Kidney tubule cell (primary cell): Measurements from ENCODE around the gene TSPAN2.
A peak's percentile ranks its signal among the peaks of the same experiment; 100 is the strongest.

Experiments used
- DNase-seq: peaks from one replicate; pipeline ENCODE4 v3.0.0-alpha.2; 2018; ENCODE audit warnings: low spot score

The TSPAN2 gene

DNA sequence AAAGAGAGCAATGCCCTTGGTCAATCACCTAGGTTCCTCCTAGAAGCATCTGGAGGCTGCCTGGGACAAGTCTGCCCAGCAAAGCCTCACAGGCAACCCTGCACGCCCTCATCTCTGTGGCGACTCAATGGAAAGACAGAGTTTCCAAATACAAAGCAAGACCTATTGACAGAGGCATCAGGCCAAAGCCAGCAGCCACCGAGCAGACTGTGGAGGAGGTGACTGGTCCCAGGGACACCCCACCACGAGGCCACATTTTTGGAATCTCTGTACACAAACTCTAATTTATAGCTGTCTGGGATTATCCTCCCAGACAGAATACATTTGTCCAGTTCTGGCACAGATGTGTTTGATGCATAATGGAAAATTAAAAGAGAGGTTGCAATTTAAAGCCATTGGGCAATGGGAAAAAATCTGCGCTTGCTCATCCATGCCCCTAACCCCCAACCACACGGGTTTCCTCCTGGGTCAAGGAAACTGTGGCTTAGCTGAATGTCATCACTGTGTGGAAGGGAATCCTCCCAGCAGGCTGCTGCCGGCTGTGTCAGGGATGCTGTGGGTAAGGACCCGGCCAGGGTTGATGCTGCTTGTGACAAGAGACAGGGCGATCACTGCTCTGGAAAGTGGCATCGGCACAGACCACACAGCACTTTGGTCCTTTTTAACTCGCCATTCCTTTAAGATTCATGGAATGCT, 14.3 kb downstream of the TSPAN2 start:
- no peak for DNase-seq

DNA sequence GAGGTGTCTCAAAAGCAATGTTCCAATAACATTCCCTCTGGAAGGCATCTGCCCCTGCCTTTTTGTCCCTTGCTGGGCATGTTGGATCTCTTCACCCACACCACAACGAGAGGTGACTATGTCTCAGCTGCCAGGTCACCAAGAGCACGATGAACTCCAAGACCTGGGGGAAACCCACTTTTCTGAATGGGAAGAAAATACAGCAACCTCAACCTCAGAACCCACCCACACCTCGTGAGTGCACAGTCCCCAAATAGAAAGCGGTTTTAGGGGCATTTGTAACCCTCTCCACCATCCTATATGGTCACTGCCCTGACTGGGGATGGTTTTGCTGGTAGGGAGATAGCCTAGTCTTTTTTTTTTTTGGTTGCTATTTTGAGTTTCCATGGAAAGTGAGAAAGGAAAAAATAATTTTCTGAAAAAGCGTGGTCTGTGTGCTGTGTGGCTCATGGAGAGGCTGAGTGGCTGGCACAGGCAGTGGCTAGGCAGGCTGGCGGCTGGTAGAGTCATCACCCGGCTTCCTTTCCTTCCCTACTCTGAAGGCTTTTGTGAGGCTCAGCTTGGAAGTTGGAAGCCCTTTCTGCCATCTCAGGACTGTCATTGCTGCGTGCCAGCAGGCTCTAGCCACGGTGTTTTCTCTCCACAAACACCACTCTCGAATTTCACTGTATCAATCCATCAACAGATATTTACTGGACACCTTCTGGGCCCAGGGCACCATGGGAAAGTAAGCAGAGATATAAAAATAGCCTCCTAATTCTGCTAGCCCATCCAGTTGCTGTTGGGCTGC, 15.8 kb downstream of the TSPAN2 start:
- no peak for DNase-seq

DNA sequence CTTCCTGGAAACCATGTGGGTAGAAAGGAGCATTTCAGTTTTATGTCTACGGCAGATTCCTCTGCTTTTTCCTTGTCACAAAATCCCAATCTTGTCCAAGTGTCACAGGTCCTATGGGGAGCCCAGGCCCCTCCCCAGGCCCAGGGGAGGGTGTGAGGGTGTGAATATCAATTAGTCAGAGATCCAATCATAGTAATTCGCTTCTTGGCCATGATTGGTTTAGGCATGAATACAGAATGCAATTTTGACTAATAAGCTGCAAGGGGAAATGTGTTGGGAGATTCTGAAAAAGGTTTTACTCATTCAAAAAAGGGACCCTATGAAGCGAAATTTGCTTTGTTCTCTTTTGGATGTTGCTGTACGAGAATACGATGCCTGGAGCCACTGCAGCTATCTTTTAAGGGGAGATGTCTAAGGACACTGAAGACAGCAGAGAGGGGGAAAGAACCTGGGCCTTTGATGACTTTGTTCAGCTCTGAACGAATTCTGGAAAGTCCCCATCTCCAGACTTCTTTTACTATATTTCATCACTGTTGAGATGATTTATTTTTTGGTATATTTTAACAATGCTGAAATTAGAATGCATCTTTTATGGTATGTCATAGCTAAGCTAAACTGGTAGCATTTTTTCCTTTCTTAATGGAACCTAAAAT, 18.2 kb downstream of the TSPAN2 start:
- DNase-seq, result no peak

DNA sequence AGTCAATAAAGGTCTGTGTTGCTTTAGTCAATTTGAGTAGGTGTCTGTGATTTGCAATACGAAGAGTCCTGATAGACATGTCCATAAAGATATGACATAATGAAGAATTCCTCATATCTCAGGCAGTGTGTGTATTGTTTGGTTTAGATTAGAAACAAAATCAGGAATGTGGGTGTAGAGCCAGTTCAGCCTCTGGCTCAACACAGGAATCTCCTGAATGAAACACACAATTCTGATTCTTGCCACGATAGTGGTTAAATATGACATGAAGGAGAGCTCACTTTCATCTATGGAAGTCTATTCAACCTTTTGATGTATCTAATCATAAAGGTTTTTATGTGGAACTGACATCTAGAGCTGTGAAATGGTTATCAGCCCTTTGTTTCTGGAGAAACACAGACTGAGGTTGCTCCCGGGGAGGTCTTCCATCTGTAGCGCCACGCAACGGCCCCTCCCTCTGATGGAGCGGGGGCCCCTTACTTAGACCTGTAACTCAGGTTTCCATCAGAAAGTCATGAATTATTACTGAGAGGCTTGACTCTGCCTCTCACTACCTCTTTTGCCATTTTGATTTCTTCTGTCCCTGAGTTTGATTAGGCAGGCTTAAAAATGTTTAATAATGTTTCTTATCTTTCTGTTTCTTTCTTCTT, 19.5 kb downstream of the TSPAN2 start:
- DNase-seq, result no peak

DNA sequence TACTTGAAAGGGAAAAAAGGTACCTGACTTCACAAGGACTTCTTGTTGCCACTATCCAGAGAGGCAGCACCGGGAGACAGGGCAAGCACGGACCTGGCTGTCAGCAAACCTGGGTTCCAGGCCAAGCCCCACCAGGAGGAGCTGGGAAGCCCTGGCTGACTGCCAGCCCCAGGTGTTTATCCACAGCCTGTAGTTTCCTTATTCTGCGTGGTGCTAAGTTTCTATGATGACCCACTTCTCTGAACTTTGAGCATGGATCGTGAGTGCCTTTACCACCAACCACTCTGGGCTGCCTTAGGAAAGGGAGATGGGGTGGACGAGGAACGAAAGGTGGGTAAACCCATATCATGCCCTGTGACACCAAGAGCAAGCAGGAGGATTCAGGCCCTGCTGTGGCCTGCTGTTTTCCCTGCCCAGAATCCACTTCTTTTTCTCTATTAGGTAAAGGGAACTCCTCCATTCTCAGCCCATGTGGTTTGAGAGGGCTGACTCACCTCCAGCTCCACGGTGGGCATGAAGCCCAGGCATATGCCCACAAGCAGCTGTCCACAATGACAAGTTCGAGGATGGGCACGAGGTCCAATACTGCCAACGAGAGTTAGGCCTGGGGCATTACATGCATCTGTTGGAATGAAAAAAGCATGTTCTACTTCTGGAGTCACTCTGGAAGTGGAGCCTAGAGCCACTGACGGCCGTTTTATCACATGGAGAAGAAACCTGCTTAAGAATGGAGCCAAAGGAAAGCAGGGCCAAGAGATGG, 20.3 kb downstream of the TSPAN2 start:
- peak; percentile 71 for DNase-seq

DNA sequence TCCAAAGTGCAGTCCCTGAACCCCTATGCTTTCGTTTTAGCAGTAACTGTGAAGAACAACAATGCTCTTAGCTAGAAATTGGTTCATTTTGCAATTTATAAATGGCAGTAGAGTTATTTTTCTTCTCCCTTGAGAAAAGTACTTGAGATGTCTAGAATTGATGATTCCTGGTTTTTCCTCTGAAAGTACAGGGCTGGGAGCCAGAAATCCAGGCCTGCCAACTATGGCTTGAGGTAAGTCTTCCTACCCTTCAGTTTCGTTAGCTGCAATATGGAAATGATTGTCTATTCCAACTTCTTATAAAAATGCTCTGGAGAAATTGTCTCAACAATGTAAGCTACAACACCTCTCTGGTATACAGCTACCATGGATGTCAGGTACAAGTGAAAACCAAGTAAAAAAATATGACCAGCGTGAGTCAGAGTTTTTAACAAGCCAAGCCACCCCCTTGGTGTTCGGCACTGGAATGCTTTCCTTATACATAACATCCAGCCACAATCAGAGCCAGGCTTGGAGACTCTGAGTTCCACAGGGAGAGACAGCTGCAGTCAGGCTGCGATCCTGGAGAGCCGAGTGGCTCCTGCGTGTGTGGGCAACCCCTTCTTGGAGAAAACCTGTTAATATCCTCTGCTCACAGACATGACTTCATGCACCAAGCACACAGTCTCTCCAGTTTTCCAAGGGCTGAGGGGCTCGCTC, 22.0 kb downstream of the TSPAN2 start:
- DNase-seq, result no peak

DNA sequence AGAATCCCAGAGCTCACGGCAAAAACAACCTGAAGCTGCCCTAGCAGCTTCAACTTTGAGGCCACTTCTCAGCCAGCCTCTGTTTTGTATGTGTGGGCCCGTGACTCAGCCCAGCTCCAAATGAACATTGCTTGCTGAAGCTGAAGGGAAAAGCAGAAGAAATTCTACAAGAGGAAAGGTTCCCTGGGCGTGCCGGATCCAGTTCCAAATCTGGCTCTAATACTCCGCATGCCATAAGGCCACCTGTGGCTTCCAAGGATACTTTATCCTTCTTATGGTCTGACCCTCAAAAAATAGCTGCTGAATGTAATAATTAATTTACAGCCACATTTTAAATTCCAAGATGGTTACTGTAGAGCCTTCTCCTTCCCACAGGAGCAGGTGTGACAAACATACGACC, 24.3 kb downstream of the TSPAN2 start:
- peak; percentile 38 for DNase-seq

DNA sequence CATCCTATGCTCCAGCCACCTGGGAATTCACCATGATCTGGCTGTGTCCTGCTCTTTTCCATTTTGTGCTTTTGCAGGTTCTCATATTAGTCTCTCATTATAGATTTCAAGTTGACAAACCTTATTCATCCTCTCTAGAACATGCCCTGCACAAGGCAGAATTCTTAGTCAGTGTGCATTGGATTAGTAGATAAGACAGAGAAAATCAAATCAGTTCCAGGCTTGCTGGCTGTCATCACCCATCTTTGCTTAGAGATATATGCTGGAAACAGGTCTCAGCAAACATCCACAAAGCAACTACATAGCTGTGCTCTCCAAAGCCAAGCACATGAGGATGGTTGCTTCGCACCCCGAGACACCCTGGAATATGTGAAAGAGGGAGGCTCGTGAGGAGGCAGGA, 24.8 kb downstream of the TSPAN2 start:
- DNase-seq, result no peak

DNA sequence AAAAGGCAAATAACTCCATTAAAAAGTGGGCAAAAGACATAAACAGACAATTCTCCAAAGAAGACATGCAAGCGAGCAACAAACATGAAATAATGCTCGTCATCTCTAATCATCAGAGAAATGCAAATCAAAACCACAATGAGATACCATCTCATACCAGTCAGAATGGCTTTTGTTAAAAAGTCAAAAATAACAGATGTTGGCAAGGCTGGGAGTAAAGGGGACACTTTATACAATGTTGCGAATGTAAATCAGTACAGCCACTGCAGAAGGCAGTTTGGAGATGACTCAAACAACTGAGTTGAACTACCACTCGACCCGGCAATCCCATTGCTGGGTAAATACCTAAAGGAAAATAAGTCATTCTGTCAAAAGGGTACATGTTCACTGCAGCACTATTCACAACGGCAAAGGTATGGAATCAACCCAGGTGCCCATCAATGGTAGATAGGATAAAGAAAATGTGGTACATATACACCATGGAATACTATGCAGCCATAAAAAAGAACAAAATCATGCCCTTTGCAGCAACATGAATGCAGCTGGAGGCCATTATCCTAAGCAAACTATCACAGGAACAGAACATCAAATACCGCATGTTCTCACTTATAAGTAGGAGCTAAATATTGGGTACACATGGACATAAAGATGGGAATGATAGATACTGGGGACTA, 25.9 kb downstream of the TSPAN2 start:
- DNase-seq, result no peak

DNA sequence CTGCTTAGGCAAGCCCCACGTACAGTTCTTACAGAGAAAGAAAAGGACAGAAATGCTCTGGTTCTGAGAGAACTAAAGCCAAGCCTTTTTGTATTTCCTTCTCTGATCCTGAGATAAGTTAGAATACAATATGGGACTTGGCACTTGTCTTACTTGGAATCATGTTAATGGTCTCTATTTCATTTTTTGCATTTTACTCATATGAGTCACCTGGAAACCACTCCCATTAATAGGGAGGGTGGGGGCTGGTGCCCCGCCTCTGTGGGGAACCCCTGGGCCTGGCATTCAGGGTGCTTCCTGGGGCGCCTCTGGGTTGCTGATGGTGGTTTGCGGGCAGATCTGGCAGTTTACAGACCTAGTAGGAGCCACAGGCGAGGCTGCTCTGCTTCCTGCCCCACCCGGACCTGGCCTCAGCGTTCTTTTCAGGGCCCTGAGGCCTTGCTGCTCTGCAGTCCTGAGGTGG, 26.7 kb downstream of the TSPAN2 start:
- peak; percentile 80 for DNase-seq

DNA sequence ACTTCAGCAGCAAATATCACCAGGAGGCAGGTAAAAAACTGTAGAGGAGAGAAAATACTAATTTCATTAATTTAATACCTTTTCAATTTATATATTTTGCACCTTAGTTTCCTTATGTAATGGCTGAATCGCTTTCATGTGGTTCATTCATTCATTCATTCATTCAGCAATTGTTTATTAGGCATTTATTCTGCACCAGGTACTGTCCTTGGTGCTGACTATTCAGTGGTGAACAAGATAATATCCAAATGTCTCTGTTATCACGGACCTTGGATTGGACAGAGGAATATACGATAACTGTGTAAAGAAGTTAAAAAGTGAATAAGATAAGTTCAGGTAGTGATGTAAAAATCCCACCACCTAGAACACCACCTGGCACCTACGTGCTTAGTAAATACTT, 28.8 kb downstream of the TSPAN2 start:
- no peak for DNase-seq

DNA sequence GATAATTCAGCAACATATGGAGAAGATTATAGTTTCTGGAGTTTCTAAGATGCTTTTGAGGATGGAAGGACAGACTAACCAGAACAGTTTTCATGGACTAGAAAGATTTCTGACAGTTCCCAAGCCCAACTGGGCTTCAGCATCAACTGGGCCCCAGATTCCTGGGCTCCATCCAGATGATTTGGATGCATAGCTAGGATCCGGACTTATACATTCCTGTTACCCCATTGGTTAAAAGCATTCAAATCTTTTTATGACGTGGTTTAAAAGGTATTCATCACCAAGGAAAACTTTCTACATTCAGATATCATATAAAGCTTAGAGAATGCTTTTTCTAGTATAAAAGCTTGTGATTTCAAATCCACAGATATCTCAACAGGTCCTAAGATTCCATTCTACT, 30.0 kb downstream of the TSPAN2 start:
- DNase-seq, result no peak

DNA sequence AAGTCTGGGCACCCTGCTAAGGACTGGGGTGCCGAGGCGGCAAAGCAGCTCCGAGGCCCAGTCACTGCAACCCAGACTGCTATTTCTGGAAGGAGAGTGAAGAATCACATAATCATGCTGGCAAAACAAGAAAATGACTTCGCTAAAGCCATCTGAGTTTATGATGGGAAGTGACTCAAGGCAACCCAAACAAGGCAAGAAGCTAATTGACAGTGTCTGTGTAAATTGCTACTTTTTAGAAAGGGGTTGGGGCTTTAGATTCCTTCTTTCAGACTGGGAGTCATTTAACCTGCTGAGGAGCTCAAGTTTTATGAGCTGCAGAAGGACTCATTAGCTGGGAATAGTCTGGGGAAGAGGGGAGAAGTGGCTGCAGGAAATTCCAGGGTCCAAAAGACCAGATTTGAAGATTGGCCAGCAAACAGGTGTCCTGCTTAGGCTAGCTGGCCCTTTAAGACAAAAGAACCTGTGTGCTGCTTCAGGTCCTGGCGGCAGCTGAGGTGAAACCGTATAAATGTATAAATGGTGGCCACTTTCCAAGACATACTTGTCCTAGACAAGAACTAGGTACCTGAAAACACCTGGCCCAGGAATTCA, 31.5 kb downstream of the TSPAN2 start:
- no peak for DNase-seq

DNA sequence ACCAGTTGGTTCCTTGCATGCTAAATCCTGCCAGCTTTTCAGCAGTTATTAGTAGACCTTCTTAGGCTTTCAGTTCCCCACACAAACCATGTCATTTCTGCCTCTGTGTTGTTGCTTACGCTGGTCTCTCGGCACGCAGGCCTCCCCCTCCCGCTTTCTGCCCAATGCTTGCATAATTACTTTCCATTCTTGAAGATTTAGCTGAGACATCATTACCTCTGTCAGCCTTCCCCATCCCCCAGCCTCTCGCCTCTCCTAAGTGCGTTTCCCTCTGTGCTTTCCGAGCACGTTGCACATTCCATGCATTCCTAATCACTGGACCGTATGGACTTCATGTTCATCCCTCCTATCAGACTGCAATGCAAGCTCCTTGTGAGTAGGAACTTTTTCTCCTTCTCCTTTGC, 32.9 kb downstream of the TSPAN2 start:
- peak; percentile 98 for DNase-seq

DNA sequence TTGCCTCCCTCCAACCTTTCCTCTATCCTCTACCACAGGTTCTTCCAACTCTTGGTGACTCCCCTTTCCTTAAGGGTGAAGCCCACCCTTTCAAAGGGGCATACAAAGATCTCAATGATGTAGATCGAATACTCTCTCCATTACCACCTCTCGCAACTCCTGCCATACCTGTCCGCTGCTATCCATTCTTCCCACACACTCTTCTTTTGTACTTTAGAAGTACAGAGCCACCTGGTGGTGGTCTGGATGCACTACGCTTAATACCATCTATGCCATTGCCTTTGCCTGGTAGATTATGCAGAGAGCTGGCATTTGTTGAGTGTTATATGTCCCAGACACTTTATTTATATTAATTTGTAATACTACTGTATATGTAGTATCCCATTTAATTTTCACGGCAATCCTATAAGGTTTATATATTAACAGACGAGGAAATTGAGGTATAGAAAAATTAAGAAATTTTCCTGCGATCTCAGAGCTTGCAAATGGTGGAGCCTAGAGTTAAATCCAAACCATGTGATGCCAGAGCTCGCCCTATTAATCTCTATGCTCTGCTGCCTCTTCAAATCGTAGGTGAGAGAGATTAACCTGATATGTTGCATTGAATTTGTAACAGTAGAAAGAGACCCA, 36.7 kb downstream of the TSPAN2 start:
- DNase-seq, result peak; percentile 73

DNA sequence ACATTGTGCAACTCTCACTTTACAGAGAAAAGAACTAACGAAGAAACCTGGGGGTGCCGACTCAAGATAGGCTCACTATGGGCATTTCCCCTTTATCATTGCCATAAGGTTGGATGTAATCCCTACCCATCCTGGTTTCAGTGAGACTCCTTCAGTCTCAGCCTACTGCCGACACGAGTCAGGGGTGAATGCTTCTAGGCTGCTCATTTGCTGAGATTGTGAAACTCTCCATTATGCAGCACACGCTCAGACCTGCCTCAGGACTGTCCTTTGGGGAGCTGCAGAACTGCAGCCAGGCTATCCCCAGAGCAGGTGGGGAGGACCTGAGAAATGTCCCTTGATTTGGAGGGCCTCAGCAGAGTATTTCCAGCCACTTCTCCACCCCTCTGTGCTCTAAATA, 37.5 kb downstream of the TSPAN2 start:
- no peak for DNase-seq

DNA sequence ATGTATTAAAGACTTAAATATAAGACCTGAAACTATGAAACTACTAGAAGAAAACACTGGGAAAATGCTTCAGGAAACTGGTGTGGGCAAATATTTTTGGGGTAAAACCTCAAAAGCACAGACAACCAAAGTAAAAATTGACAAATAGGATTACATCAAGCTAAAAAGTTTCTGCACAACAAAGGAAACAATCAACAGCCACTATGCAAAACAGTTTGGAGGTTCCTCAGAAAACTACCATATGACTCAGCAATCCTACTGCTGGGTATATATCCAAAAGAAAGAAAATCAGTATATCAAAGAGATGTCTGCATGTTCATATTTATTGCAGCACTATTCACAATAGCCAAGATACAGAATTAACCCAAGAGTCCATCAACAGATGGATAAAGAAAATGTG, 42.6 kb downstream of the TSPAN2 start:
- no peak for DNase-seq

DNA sequence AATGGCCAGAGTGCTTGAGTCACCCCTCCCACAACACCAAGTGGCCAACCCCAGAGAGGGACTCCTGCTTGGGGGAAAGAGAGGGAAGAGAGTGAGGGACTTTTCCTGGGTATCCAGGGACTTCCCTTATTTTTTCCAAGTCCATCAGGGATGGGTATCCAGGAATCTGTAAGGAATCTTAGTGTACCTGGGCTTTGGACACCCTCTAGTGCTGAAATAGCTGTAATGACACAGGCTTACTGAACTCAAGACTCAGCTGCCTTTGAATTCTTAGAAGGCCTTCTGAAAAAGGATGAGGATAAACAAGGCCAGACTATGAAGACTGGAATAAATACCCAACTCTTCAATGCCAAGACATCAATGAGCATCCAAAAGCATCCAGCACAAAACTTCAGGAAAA, 47.6 kb downstream of the TSPAN2 start:
- peak; percentile 44 for DNase-seq

DNA sequence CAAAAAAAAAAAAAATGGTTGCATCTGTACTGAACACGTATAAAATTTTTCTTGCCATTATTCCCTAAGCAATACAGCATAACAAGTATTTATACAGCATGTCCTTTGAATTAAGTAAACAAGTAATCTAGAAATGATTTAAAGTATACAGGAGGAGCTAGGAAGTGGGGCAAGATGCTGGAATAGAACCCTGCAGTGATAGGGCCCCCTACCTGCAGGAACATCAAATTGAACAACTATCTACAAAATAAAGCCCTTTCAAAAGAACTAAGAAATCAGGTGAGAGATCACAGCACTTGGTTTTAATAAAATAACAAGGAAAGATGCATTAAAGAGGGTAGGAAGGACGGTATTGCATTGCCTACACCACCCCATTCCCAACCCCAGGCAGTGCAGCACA, 48.8 kb downstream of the TSPAN2 start:
- DNase-seq, result no peak
